Measurements from ENCODE around the gene GAL3ST3. TPM values are rescaled to one million over a fixed set of nuclear protein-coding genes. Genes with fewer than 3 reads are reported as not detected.

GAL3ST3 gene
- total and polyA plus RNA-seq, 2 experiments from 2014 or later = 15.6 to 63.4 TPM

GRCh38 chr11:66075273-66075672 lies 26.3 kb upstream of the GAL3ST3 start:
- no peak for ATAC-seq
- Histone ChIP-seq H3K27ac (ENCODE audit: low read depth) (no peak overlapping the region), H3K4me1 (ENCODE audit: insufficient read depth) (peaks cover 13% of the 10 kb centered on the region), H3K9me2 (ENCODE audit: insufficient read depth) (no peaks in the 10 kb centered on the region), H4K20me1 (replicated peaks; ENCODE audit: insufficient read depth) (peaks cover 14% of the 10 kb centered on the region), H2AFZ (no peak overlapping the region), H3F3A (replicated peaks; ENCODE audit: low read depth) (peaks cover 6% of the 10 kb centered on the region; the same call in 1 of the 2 replicates), H3K4me2 (no peak overlapping the region), H3K36me3 (ENCODE audit: insufficient read depth) (peaks cover 6% of the 10 kb centered on the region), H3K27me3 (ENCODE audit: insufficient read depth) (no peaks in the 10 kb centered on the region), H3K4me3 (no peak overlapping the region), H3K79me2 (replicated peaks; ENCODE audit: insufficient read depth) (peaks cover 47% of the 10 kb centered on the region)
- Mint-ChIP-seq H3K4me3 (no peak overlapping the region), H3K4me1 (peaks cover 14% of the 10 kb centered on the region), H3K27ac (no peak overlapping the region), H3K27me3 (ENCODE audit: insufficient read depth, low read depth, poor library complexity) (peaks cover 6% of the 10 kb centered on the region), H3K36me3 (ENCODE audit: low read depth) (peaks cover 5% of the 10 kb centered on the region), H3K9me3 (no peaks in the 10 kb centered on the region)
- TF ChIP-seq ZNF462 (CRISPR knock-in tag; IDR thresholded peaks at IDR 0.05) = no peak
- no peak for TF ChIP-seq ZNF331 (CRISPR knock-in tag; IDR thresholded peaks at IDR 0.05; ENCODE audit: low read depth)
- TF ChIP-seq REST (IDR thresholded peaks at IDR 0.05; ENCODE audit: unreplicated experiment) = no peak
- TF ChIP-seq EZH2phosphoT487 (IDR thresholded peaks at IDR 0.05; ENCODE audit: unreplicated experiment) = no peak
- TF ChIP-seq POLR2AphosphoS5 (IDR thresholded peaks at IDR 0.05; ENCODE audit: low read depth) = no peak
- no peak for TF ChIP-seq EZH2 (IDR thresholded peaks at IDR 0.05; ENCODE audit: low read depth, unreplicated experiment)
- no peak for TF ChIP-seq CTCF (conservative IDR thresholded peaks at IDR 0.05; ENCODE audit: low read depth in 2 of 2)
- TF ChIP-seq ETS1 (IDR thresholded peaks at IDR 0.05) = no peak
- no peak for TF ChIP-seq JUNB (IDR thresholded peaks at IDR 0.05; ENCODE audit: unreplicated experiment)
- TF ChIP-seq CREB1 (CRISPR knock-in tag; IDR thresholded peaks at IDR 0.05; ENCODE audit: low read depth) = no peak
- DNase-seq (ENCODE audit: low spot score) = no peak
